ENCODE measurements around the gene ZNF524.
A peak's percentile ranks its signal among the peaks of the same experiment; 100 is the strongest.

ZNF524 gene

DNA sequence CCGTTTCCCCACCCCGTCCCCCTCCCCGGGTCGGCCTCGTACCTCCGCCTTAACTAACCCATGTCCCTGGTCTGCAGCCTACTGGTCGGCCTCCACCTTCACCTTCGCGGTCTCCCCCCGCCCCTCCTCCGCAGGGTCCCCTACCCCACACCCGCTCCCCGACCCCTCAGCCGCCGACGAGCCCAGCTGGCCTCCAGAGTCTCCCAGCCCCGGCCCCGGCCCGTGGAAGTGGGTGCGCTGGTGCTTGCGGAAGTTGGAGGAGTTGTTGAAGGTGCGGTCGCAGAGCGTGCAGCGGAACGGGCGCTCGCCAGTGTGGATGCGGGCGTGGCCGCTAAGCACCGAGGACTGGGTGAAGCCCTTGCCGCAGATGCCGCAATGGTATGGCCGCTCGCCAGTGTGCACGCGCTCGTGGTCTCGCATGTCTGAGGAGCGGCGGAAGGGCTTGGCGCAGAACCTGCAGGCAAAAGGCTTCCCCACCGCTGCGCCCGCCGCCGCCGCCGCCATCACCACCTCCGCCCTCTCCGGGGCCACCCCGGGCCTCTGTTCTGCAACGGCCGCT, 21.7 kb downstream of the ZNF524 start:
- no peak for DNase-seq

DNA sequence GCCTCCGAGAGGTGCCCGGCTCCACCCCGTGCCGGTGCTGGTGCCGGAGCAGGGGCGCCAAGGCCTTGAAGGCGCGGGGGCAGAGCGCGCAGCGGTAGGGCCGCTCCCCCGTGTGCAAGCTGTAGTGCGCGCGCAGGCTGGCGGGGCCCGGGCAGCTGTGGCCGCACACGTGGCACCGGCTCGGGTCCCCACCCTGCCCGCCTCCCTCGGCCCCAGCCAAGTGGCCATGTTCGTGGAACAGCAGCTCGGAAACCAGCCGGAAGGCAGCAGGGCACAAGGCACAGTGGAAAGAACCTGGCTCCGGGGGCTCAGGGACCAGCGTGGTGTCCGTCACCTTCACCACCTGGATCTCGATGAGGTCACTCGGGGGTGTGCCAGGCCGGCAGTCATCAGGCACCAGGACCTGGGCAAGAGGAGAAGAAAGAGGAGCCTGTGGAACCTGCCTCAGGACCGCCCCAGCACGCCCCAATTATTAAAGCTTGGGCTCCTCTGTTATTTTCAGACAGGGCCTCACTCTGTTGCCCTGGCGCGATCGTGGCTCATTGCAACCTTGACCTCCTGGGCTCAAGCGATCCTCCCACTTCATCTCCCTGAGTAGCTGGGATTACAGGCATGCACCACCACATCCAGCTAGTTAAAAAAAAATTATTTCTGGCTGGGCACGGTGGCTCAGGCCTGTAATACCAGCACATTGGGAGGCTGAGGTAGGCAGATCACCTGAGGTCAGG, 22.3 kb downstream of the ZNF524 start:
- no peak for DNase-seq

DNA sequence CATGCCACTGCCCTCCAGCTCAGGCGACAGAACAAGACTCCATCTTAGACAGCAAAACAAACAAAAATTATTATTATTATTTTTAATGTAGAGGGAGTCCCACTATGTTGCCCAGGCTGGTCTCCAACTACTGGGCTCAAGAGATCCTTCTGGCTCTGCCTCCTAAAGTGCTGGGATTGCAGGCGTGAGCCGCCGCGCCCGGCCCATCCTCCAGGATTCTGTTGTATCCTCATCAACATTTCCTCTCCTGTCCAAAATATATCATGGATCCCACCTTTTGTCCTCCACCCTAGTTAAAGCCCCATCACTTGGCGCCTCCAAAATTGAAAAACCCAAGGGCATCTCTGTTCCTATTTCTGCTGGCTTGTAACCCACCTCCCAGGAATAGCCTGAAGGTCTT, 23.0 kb downstream of the ZNF524 start:
- no peak for DNase-seq

DNA sequence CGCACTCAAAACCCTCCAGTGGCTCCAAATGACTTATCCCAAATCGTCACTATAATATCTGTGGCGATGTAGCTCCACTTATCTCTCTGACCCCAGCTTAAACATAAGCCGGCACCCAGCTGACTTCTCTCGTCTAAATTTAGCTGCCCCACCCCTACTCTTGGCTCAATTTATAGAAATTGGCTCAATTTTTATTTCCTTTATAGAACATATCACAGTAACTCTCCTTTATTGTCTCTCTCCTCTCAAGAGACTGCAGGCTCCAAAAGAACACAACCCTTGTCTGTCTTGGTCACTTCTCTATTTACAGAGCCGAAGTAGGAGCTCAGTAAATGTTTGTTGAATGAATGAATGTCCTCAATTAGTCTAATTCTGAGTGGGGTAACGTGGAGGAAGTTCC, 23.5 kb downstream of the ZNF524 start:
- DNase-seq: no peak

DNA sequence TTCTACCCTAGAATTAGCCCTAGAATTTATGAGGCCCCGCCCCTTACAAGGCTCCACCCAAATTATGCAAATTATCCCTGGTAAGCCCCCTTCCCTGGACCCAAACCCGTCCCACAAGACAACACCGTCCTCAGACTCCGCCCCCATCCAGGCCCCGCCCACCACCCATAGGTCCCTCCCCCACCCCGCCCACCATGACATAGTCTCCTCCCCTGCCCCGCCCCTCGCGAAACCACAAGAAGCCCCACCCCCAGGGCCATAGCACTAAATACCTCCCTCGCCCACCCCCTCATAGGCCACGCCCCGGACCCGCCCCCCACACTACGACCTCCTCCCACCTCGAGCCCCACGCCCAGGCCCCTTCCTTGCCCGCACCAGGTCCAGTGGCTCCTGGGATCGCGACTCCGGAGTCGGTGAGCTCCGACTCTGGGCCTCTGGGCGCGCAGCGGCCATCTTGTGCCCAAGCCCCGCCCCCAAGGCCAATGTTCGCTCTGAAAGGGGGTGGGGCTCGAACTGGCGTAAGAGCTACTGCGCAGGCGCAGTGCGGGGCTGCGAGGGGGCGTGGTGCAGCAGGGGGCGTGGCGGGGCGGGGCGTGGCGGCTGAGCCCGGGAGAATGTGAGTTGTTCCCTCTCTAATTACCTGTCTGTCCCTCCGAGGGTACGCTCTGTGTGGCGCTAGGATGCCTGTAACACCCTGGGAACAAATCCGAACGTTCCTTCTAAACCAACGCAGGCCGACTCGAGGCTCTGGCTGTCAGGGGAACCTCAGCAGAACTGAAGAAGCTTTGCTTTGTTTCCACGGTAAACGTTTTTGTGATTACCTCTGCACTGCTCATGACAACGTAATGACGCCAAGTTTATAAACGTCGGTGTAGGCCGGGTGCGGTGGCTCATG, 24.3 kb downstream of the ZNF524 start, which contains the start of gene ZNF784:
TSS of gene ZNF784 (minus strand) at position 458 of the 895 bp plus-strand sequence. CDS start at position 453, 5 bp downstream.
- peak; percentile 88 to 96 (median 92) for DNase-seq

DNA sequence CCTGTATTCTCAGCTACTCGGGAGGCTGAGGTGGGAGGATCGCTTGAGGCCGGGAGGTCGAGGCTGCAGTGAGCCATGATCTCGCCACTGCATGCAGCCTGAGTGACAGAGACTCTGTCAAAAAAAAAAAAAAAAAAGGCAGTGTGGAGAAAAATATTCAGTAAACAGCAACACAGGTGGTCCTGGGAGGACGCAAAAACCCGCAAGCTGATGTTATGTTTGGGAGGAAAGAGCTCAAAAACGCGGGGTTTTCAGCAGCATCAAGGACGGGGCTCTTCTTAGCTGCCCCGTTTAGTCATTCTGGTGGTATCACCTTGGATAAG, 24.9 kb downstream of the ZNF524 start:
- DNase-seq: no peak

DNA sequence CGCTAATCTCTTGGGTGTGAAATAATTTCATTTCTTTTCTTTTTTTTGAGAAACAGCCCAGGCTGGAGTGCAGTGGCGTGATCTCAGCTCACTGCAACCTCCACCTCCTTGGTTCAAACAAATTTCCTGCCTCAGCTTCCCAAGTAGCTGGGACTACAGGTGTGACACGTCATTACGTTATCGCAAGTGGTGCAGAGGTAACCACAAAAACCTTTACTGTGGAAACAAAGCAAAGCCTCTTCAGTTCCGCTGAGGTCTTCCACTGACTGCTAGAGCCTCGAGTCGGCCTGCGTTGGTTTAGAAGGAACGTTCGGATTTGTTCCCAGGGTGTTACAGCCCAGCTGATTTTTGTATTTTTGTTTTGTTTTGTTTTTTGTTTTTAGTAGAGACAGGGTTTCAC, 26.3 kb downstream of the ZNF524 start:
- DNase-seq: peak in 4 of 5 donors; percentile 54 to 88 (median 64)

DNA sequence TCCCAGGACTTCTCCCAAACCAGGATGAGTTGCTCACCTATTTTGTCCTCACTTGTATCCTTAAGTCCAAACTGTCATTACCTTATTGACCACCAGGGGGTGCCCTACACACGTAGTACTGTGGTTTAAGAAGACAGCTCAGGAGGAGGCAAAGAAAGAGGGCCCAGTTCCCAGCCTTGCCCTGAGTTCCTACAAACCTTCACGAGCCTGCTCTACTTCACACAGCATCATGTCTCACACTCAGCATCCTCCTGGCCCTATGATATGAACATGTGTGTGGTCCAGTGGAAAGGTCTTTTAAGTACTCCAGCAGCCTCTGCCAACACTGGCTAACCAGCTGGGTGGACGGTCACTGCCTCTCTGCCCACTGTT, 32.4 kb downstream of the ZNF524 start:
- DNase-seq: peak; percentile 66 to 93 (median 85)

DNA sequence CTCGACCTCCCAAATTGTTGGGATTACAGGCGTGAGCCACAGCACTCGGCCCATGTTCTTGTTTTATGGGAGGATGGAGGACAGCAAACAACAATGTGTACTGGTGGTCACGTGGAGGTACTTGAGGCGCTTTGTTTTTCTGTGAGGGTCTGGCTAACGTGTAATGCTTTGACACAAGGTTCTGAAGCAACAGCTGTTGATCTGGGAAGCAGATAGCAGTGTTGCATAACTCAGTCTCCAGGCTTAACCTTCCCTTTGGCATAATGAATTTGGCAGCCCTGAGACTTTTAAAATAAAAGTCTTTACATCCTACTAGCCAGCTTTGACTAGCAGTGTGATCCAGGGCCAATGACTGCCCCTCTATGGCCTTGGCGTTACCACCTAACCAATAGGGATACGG, 33.8 kb downstream of the ZNF524 start:
- no peak for DNase-seq

DNA sequence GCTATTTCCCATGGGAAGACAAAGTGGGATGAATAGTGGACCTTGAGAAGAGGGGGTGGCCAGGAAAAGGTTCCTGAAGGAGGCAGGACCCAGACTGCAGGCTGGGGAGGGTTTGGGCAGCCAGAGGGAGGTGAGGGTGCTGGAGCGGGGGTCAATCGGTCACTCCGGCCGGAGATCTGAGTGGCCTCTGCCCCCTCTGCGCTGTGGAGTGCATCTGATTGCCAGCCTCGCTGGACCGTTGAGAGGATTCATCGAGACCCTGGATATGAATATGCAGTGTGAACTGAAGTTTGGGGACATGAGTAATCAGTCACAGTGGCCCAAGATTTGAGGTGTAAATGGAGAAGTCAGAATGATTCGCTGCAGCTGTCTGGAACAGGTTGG, 35.2 kb downstream of the ZNF524 start:
- no peak for DNase-seq

DNA sequence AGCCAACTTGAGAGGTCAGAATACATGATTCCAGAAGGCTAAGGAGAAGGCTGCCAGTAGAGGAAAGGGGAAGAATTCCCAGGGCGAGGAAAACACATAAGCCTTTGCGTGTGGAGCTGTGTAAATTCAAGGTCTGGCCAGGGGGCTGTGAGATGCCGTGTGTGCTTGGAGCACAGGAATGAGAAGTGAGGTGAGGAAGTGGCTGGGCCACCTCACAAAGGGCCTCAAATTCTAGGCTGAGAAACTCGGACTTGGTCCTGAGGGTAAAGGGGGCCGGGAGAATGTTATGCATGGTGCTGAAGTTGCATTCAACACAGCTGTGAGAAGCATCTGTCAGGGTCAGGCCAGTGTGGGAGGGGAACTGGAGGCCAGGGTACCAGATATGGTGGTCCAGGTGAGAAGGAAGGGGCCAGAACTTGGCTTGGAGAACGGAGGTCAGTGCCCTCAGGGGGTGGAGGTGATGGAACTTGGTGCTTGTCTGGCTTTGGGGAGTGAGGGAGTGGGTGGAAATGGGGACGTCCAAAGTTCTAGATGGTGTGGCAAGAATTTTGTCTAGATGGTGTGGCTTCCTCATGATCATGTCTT, 35.9 kb downstream of the ZNF524 start:
- no peak for DNase-seq

DNA sequence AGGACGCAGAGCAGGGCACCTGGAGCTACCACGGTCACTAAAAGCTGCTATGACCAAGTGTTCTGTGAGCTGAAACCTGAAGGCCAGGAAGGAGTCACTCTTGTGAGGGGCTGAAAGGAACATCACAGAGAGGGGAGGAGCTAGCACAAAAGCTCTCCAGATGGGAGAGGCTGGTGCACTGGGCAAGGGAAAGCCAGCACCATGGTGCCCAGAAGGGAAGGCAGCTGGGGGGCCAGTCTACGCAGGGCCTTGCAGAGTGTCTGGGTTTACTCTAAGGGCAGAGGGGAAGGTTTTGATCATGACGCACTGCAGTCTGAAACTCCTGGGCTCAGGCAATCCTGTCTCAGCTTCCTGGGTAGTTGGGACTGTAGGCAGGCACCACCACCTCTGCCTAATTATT, 36.6 kb downstream of the ZNF524 start:
- DNase-seq: no peak

DNA sequence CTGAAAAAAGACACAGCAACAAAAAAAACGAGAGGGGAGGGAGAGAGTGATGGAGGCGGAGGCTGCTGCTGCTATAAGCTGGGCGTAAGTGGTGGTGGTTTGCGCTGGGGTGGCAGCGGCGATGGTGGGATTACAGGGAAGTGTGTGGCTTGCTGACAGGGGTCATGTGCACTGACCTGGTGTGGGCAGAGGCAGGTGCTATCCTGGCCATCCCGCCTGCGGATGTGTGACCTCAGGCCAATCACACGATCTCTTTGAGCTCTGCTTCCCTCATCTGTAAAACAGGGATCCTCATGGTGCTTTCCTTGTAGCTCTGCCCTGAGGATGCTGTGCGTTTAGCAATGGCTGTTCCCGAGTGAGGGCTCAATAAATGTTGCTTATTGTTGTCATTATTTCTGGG, 37.4 kb downstream of the ZNF524 start:
- no peak for DNase-seq

DNA sequence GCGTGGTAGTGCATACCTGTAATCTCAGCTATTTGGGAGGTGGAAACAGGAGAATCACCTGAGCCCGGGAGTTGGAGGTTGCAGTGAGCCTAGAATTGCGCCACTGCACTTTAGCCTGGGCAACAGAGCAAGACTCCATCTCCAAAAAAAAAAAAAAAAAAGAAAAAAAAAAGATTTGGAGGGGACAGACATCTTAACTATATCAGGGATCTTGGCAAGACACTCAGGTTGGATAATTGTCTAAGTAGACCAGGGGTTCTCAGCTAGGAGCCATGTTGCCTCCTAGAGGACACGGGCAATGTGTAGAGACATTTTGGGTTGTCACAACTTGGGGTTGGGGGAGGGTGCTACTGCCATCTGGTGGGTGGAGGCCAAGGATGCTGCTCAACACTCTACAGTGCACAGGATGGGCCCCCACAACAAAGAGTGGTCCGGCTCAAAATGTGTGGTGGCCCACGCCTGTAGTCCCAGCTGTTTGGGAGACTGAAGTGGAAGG, 38.8 kb downstream of the ZNF524 start:
- peak in 2 of 5 donors; percentile 48 to 68 for DNase-seq

DNA sequence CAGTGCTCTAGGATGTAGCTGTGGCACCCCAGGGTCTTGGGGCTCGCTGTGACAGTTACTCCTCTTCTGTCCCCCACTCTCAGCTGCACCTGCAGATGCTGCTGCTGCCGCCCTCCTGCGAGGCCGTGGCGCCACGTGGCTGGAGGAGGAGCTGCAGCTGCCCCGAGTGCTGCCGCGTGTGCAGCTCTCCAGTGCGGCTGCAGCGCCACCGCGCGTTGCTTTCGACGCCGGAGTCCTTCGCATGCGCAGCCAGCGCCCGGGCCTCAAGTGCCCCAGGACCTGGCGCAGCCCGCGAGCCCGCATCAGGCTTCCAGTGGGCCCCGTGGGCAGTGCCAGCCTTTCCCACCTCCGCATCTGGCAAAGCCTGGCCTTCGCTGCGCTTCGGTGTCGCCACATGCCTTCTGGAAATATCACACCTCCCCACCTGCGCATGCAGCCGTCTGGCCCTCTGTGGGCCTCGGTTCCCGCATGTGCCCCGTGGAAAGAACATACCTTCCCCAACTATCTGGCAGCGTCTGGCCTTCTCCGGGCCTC, 40.0 kb downstream of the ZNF524 start:
- peak; percentile 52 to 84 (median 66) for DNase-seq

DNA sequence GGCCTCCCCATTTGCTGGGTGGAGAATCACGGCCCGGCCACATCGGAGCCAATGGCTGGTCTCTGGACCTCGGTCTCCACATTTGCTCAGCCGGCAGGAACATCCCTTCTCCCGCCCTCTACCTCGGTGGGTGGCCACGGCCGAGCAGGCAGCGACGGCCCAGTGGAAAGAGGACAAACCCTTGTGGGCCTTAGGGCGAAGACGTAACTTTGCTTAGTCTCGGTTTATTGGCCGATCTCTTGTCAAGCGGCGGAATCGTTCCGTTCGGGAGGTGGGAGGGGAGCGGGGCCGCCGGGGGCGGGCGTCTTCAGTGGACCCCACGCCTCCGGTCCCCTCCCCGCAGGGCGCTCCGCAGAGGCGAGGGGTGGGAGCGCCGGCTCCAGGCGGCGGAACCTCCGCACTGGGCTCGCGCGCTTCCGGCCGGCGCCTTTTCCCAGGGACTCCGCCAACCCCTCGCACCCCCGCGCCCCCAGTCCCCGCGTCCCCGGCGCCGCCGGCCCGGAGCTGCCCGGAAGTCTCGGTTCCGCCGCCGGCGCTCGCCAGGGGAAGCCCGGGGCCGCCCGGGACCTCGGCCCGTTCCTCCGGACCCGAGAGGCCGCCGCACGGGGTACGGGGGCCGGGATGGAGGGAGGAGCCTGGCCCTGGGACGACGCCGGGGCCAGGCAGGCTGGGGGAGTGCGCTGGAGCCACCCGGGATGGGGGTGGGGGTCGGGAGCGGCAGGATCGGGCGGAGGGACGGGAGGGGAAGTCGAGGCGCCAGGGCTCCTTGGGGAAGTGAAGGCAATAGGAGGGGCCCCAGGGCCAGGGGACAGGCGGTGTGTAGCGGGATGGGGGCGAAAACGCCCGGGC, 40.7 kb downstream of the ZNF524 start, which contains the start of gene ZNF580:
TSS of gene ZNF580 (plus strand) at position 426 of the 849 bp plus-strand sequence. CDS start 1,507 bp downstream, outside the sequence.
- peak in 2 of 5 donors; percentile 53 to 63 for DNase-seq

DNA sequence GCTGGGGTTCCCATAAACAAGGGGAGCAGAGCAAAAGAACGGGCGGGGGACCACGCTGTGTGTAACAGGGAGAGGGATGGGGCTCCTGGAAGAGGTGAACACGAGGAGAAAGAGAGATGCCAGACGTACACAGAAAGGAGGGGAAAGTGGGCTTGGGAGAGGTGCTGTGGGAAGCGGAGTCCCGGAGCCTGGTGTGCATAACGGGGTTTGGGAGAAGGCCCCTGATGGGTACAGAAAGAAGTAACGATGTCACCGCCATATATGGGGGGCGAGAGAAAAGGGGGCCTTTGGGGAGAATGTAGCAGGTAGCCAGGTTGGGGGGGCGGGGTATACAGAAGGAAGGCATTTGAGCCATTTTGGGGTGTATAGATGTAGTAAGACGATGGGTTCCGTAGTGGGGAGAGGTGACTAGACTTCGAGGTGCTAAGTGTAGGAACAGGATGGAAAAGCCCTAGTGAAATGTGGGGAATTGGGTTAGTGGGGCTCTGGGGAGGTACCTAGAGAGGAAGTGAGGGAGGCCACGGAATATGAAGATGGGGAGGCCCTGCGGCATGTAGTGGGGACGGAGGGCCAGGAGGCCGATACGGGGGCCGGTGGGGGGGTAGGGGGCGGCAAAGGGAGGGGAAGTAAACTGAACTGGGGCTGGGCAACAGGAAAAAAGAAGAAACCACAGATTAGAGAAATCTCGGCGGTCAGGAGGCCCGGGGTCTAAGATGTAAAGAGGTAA, 41.5 kb downstream of the ZNF524 start:
- DNase-seq: no peak

DNA sequence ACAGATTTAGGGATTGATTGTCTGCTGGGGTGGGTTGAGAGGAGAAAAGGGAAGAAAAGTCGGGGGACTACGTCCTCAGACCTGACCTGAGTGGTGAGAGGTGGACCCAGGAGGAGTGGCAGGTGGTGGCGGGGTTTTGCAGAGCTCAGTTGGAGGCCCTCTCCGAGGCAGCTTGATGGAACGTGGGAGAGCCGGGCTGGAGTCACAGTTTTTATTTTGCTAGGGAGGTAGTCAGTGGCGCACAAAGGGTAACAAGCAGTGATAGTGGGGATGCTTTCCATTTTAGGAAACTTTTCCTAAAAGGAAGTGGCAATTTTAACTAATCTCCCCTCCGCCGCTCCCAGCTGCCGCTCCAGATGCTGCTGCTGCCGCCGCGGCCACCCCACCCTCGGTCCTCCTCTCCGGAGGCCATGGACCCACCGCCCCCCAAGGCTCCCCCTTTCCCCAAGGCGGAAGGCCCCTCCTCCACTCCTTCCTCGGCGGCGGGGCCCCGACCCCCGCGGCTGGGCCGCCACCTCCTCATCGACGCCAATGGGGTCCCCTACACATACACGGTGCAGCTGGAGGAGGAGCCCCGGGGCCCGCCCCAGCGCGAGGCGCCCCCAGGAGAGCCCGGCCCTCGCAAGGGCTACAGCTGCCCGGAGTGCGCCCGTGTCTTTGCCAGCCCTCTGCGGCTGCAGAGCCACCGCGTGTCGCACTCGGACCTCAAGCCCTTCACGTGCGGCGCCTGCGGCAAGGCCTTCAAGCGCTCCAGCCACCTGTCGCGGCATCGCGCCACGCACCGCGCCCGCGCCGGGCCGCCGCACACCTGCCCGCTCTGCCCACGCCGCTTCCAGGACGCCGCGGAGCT, 42.3 kb downstream of the ZNF524 start:
- no peak for DNase-seq

DNA sequence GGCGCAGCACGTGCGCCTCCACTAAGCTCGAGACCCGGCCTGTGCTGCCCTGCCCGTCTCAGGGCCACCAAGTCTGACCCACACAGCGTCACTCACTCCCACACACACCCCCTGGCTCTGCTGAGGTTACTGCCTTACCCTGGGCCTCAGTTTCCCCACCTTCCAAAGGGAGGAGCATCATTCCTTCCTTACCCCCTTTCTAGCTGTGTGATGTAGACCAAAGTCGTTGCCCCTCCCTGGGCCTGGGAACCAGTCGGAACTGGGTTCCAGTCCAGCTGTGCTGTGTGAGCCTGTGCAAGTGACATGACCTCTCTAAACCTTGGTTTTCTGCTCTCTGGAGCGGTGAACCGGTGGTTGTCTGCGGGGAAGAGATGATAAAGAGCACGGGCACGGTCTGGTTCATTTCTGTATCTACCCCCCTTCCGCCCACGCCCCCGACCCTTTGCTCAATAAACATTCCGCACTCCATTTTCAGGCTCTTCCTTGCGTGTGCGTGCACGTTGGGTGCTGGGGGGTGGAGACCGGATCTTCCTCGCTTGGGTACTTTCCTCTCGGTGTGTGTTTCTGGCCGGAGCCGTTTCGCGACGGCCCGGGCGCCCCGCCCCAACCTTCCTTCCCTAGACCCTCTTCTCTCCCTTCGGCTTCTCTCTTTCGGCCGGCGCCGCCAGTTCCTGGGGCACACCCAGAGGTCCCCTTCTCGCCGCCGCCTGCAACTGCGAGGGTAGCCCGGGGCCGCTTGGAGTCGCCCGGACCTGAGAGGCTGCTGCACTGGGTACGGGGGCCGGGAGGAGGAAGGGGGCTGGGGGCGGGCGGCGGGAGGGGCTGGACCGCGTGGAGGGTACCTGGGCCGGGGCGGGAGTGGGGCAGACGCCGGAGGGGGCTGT, 43.2 kb downstream of the ZNF524 start, which contains the start of gene ZNF581:
TSS of gene ZNF581 (plus strand) at position 647 of the 884 bp plus-strand sequence. CDS start 923 bp downstream, outside the sequence.
- DNase-seq: peak; percentile 51 to 80 (median 67)

All from T-helper 1 cell (primary cell).